Measurements from ENCODE around the gene FBXL17.
"Not testable (repeated sequence)": the region's sequence is repeated elsewhere in the genome, so short reads cannot be mapped to it uniquely, and the experiment has no call there.

FBXL17 gene

DNA sequence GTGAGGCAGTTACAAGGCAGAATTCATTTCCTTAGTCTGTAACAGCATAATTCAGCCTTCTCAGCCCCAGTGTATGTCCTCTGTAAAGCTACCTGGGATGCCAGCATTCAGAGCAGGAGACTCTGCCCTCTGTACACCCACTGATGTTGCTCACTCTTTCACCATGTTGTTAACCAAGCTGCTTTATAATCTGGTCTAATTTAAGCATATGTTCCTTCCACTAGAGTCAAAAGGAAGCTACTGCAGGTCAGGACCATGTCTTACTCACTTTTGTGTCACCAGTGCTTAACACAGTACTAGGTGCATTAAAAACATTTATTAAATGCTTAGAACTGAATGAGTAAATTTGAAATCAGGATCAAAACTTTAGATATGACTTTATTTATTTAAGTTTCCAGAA, 185.6 kb downstream of the FBXL17 start:
- no peak overlapping the region for H3K9ac ChIP-seq (ENCODE audit: low read length)
- H3K4me3 ChIP-seq (ENCODE audit: low read length) = no peak overlapping the region
- H3K36me3 ChIP-seq (ENCODE audit: control insufficient read depth, insufficient read depth, low read length, severe bottlenecking) = no peaks in the 10 kb centered on the region
- no peaks in the 10 kb centered on the region for H3K27me3 ChIP-seq (replicated peaks; ENCODE audit: control insufficient read depth, insufficient read depth, low read length)
- H3K9me3 ChIP-seq (ENCODE audit: control insufficient read depth, low read length) = no peaks in the 10 kb centered on the region
- peaks cover 6% of the 10 kb centered on the region for H3K4me1 ChIP-seq (ENCODE audit: control insufficient read depth, insufficient read depth, low read length)
- no peak for DNase-seq (ENCODE audit: low read depth)

- H3K36me3 ChIP-seq (ENCODE audit: control insufficient read depth, insufficient read depth, low read length, severe bottlenecking) = no peaks in the 10 kb centered on the region
- no peaks in the 10 kb centered on the region for H3K9me3 ChIP-seq (ENCODE audit: control insufficient read depth, low read length)
- H3K4me3 ChIP-seq (ENCODE audit: low read length) = no peak overlapping the region
- peak; percentile 65 for DNase-seq (ENCODE audit: low read depth)
- peaks cover 6% of the 10 kb centered on the region for H3K4me1 ChIP-seq (ENCODE audit: control insufficient read depth, insufficient read depth, low read length)
- H3K9ac ChIP-seq (ENCODE audit: low read length) = no peak overlapping the region
- H3K27me3 ChIP-seq (replicated peaks; ENCODE audit: control insufficient read depth, insufficient read depth, low read length) = no peaks in the 10 kb centered on the region
These were observed 188.7 kb downstream of the FBXL17 start for GRCh38 chr5:108193021-108193795.

DNA sequence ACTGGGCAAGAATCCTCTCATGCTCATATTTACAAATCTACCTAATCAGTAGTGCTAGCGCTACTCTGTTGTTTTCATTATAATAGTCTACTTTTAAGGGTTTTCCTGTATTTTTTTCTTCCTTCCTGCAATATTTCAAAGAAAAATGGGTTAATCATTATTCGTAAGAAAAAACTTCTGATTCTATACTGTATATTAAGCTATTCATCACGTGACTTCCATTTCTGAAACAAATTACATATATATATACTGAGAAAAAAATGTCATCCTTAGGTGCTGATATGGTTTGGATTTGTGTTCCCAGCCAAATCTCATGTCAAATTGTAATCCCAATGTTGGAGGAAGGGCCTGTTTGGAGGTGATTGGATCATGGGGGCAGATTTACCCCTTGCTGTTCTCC, 197.0 kb downstream of the FBXL17 start:
- Histone ChIP-seq H3K36me3 (ENCODE audit: control insufficient read depth, insufficient read depth, low read length, severe bottlenecking) (no peaks in the 10 kb centered on the region), H3K4me3 (ENCODE audit: low read length) (no peak overlapping the region), H3K9me3 (ENCODE audit: control insufficient read depth, low read length) (no peaks in the 10 kb centered on the region), H3K27me3 (replicated peaks; ENCODE audit: control insufficient read depth, insufficient read depth, low read length) (no peaks in the 10 kb centered on the region), H3K9ac (ENCODE audit: low read length) (no peak overlapping the region), H3K4me1 (ENCODE audit: control insufficient read depth, insufficient read depth, low read length) (no peaks in the 10 kb centered on the region)
- DNase-seq (ENCODE audit: low read depth) = no peak

- no peak overlapping the region for H3K9ac ChIP-seq (ENCODE audit: low read length)
- H3K27me3 ChIP-seq (replicated peaks; ENCODE audit: control insufficient read depth, insufficient read depth, low read length) = no peaks in the 10 kb centered on the region
- no peak overlapping the region for H3K4me3 ChIP-seq (ENCODE audit: low read length)
- no peaks in the 10 kb centered on the region for H3K9me3 ChIP-seq (ENCODE audit: control insufficient read depth, low read length)
- no peaks in the 10 kb centered on the region for H3K4me1 ChIP-seq (ENCODE audit: control insufficient read depth, insufficient read depth, low read length)
- DNase-seq (ENCODE audit: low read depth) = no peak
- H3K36me3 ChIP-seq (ENCODE audit: control insufficient read depth, insufficient read depth, low read length, severe bottlenecking) = no peaks in the 10 kb centered on the region
These were observed 199.9 kb downstream of the FBXL17 start for GRCh38 chr5:108181975-108182374.

DNA sequence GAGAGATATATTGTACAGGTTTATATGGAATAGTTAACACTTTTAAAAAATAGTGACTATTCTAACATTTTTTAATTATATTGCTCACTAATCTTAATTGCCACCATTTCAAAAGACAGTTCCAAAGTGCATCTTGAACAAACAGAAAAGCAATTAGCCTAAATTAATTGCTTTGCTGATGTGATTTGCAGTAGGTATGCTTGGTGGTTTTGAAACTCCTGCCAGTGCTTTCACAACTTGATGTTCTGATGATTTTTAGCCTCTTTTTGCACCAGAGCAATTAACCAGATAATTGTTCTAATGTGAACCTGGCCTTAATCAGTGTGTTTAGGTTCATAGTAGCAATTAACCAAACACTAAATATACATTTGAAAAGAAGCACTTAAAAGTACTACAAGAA, 207.6 kb downstream of the FBXL17 start:
- no peak for DNase-seq (ENCODE audit: low read depth)
- Histone ChIP-seq H3K4me1 (ENCODE audit: control insufficient read depth, insufficient read depth, low read length) (no peaks in the 10 kb centered on the region), H3K27me3 (replicated peaks; ENCODE audit: control insufficient read depth, insufficient read depth, low read length) (no peaks in the 10 kb centered on the region), H3K4me3 (ENCODE audit: low read length) (no peak overlapping the region), H3K9me3 (ENCODE audit: control insufficient read depth, low read length) (no peaks in the 10 kb centered on the region), H3K9ac (ENCODE audit: low read length) (no peak overlapping the region), H3K36me3 (ENCODE audit: control insufficient read depth, insufficient read depth, low read length, severe bottlenecking) (no peaks in the 10 kb centered on the region)

DNA sequence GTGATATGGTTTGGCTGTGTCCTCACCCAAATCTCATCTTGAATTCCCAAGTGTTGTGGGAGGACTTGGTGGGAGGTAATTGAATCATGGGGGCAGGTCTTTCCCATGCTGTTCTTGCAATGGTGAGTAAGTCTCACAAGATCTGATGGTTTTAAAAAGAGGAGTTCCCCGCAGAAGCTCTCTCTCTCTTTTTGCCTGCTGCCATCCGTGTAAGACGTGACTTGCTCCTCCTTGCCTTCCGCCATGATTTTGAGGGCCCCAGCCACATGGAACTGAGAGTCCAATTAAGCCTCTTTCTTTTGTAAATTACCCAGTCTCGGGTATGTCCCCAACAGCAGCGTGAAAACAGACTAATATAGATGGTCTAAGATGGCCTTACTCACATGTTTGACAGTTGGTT, 210.1 kb downstream of the FBXL17 start:
- Histone ChIP-seq H3K27me3 (replicated peaks; ENCODE audit: control insufficient read depth, insufficient read depth, low read length) (no peaks in the 10 kb centered on the region), H3K9ac (ENCODE audit: low read length) (no peak overlapping the region), H3K36me3 (ENCODE audit: control insufficient read depth, insufficient read depth, low read length, severe bottlenecking) (no peaks in the 10 kb centered on the region), H3K9me3 (ENCODE audit: control insufficient read depth, low read length) (no peaks in the 10 kb centered on the region), H3K4me1 (ENCODE audit: control insufficient read depth, insufficient read depth, low read length) (no peaks in the 10 kb centered on the region), H3K4me3 (ENCODE audit: low read length) (no peak overlapping the region)
- no peak for DNase-seq (ENCODE audit: low read depth)

DNA sequence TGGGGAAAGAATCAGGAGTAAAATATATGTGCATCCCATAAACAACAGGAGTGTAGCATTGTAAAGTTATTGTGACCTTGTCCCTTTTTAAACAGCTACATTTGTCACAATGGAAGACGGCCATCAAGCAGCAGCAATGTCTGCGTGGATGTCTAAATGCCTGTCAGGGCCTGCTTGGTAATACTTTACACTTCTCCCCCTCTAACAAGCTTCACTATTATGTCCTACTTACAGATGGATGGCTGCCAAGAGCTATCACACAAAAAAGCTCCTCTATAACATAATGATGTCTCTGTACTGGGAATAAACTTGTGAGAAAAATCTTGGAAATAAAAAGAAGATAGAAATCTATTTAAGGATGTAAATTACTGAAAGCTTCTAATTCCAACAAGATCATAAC, 213.0 kb downstream of the FBXL17 start:
- Histone ChIP-seq H3K27me3 (replicated peaks; ENCODE audit: control insufficient read depth, insufficient read depth, low read length) (no peaks in the 10 kb centered on the region), H3K9ac (ENCODE audit: low read length) (no peak overlapping the region), H3K4me3 (ENCODE audit: low read length) (no peak overlapping the region), H3K9me3 (ENCODE audit: control insufficient read depth, low read length) (no peaks in the 10 kb centered on the region), H3K4me1 (ENCODE audit: control insufficient read depth, insufficient read depth, low read length) (no peaks in the 10 kb centered on the region), H3K36me3 (ENCODE audit: control insufficient read depth, insufficient read depth, low read length, severe bottlenecking) (no peaks in the 10 kb centered on the region)
- no peak for DNase-seq (ENCODE audit: low read depth)

- DNase-seq (ENCODE audit: low read depth) = no peak
- no peak overlapping the region for H3K4me3 ChIP-seq (ENCODE audit: low read length)
- H3K27me3 ChIP-seq (replicated peaks; ENCODE audit: control insufficient read depth, insufficient read depth, low read length) = no peaks in the 10 kb centered on the region
- no peaks in the 10 kb centered on the region for H3K4me1 ChIP-seq (ENCODE audit: control insufficient read depth, insufficient read depth, low read length)
- no peak overlapping the region for H3K9ac ChIP-seq (ENCODE audit: low read length)
- H3K9me3 ChIP-seq (ENCODE audit: control insufficient read depth, low read length) = no peaks in the 10 kb centered on the region
- H3K36me3 ChIP-seq (ENCODE audit: control insufficient read depth, insufficient read depth, low read length, severe bottlenecking) = no peaks in the 10 kb centered on the region
These were observed 214.7 kb downstream of the FBXL17 start for GRCh38 chr5:108167174-108167573.

DNA sequence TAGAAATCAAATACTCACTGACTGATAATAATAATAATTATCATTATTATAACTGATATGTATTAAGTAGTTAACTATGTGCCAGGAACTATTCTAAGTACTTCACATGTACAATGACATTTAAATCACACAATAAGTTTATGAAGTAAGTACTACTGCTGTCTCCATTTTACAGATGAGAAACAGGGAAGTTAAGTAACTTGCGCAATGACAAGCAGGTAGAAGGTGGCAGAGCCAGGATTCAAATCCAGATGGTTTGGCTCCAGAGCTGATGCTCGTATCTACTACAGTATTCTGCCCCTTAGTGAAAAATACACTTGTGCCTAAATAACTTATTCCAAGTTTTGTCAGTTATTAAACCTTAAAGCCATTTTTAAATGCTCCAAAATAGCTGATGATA, 217.3 kb downstream of the FBXL17 start:
- Histone ChIP-seq H3K9ac (ENCODE audit: low read length) (no peak overlapping the region), H3K4me1 (ENCODE audit: control insufficient read depth, insufficient read depth, low read length) (no peaks in the 10 kb centered on the region), H3K36me3 (ENCODE audit: control insufficient read depth, insufficient read depth, low read length, severe bottlenecking) (no peaks in the 10 kb centered on the region), H3K9me3 (ENCODE audit: control insufficient read depth, low read length) (no peaks in the 10 kb centered on the region), H3K4me3 (ENCODE audit: low read length) (no peak overlapping the region), H3K27me3 (replicated peaks; ENCODE audit: control insufficient read depth, insufficient read depth, low read length) (no peaks in the 10 kb centered on the region)
- DNase-seq (ENCODE audit: low read depth) = no peak

DNA sequence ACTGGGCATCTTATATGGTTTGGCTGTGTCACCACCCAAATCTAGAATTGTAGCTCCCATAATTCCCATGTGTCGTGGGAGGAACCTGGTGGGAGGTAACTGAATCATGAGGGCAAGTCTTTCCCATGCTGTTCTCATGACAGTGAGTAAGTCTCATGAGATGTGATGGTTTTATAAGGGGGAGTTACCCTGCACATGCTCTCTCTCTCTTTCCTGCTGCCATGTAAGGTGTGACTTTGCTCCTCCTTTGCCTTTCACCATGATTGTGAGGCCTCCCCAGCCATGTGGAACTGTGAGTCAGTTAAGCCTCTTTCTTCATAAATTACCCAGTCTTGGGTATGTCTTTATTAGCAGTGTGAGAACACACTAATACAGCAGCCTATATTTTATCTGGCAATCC, 229.0 kb downstream of the FBXL17 start:
- not testable (repeated sequence) for H3K27me3 ChIP-seq (replicated peaks; ENCODE audit: control insufficient read depth, insufficient read depth, low read length); H3K36me3 ChIP-seq (ENCODE audit: control insufficient read depth, insufficient read depth, low read length, severe bottlenecking); H3K4me1 ChIP-seq (ENCODE audit: control insufficient read depth, insufficient read depth, low read length); H3K9ac ChIP-seq (ENCODE audit: low read length); DNase-seq (ENCODE audit: low read depth); H3K4me3 ChIP-seq (ENCODE audit: low read length); H3K9me3 ChIP-seq (ENCODE audit: control insufficient read depth, low read length)

DNA sequence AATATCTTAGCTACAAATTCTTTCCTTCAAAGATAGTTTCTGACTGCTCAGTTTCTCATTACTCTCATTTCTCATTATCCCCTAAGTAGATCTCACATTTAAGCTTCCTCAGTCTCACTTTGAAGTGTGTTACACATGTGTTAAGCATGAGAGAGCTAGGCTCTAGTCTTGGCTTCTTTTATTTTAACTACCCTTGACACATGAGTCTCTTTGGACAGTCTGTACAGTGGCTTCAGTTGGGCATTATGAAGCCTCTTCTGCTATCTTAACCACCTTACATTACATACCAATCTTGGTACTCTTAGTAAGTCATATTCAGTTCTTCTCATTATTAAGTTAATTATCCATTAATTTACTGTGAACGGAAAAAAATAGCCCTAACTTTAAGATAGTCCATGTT, 232.5 kb downstream of the FBXL17 start:
- no peak for DNase-seq (ENCODE audit: low read depth)
- no peak overlapping the region for H3K9ac ChIP-seq (ENCODE audit: low read length)
- no peaks in the 10 kb centered on the region for H3K27me3 ChIP-seq (replicated peaks; ENCODE audit: control insufficient read depth, insufficient read depth, low read length)
- no peaks in the 10 kb centered on the region for H3K36me3 ChIP-seq (ENCODE audit: control insufficient read depth, insufficient read depth, low read length, severe bottlenecking)
- H3K4me3 ChIP-seq (ENCODE audit: low read length) = no peak overlapping the region
- H3K9me3 ChIP-seq (ENCODE audit: control insufficient read depth, low read length) = no peaks in the 10 kb centered on the region
- H3K4me1 ChIP-seq (ENCODE audit: control insufficient read depth, insufficient read depth, low read length) = peaks cover 3% of the 10 kb centered on the region

- Histone ChIP-seq H3K9ac (ENCODE audit: low read length) (no peak overlapping the region), H3K9me3 (ENCODE audit: control insufficient read depth, low read length) (no peaks in the 10 kb centered on the region), H3K36me3 (ENCODE audit: control insufficient read depth, insufficient read depth, low read length, severe bottlenecking) (no peaks in the 10 kb centered on the region), H3K27me3 (replicated peaks; ENCODE audit: control insufficient read depth, insufficient read depth, low read length) (no peaks in the 10 kb centered on the region), H3K4me1 (ENCODE audit: control insufficient read depth, insufficient read depth, low read length) (peaks cover 9% of the 10 kb centered on the region), H3K4me3 (ENCODE audit: low read length) (no peak overlapping the region)
- DNase-seq (ENCODE audit: low read depth) = peak; percentile 65
These were observed 233.2 kb downstream of the FBXL17 start for GRCh38 chr5:108148715-108149139.
